Medulla oblongata (tissue), 1 donor: ENCODE measurements around the gene WHAMM.
"Not testable (repeated sequence)": the region's sequence is repeated elsewhere in the genome, so short reads cannot be mapped to it uniquely, and the experiment has no call there.

ENCODE experiments used
- DNase-seq: peaks from one replicate; pipeline ENCODE4 v3.0.0-alpha.2; 2015; ENCODE audit errors: extremely low spot score

WHAMM gene

GRCh38 chr15:82865981-82866380 lies 56.6 kb downstream of the WHAMM start:
- DNase-seq, result not testable (repeated sequence)

DNA sequence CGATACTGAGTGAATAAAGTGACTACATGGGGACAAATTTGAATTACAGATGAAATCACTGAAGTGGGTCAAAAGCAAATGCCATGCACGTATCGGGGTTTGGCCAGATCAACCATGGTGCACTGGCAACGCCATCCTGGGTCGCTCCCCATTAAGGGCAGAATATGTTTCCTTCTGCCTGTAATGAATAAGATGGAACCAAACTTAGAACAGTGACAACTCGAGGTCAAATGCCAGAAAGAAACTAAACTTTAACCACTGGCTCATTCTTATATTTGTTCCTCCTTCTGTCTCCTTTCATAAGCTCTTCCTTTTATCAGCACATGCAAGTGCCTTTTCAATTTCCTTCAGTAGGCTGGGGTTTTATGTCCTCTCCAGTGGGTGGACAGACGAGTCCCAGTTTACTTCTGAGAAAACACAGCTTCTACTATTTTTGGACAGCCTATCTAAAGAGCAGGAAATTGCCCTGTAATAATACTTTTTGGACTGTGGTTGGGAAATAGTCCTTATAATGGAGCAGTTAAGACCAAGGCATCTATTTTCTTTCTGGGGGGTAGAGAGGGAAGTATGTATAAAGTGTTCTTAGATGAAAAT lies 61.4 kb downstream of the WHAMM start:
- DNase-seq, result no peak

- no peak for DNase-seq
These were observed 61.9 kb downstream of the WHAMM start for GRCh38 chr15:82871358-82871757.

- DNase-seq, result no peak
These were observed 62.5 kb downstream of the WHAMM start for GRCh38 chr15:82871832-82872484.

- DNase-seq, result no peak
These were observed 63.7 kb downstream of the WHAMM start for GRCh38 chr15:82873000-82873680.

GRCh38 chr15:82874267-82874666 lies 64.8 kb downstream of the WHAMM start:
- DNase-seq, result no peak

- no peak for DNase-seq
These were observed 65.5 kb downstream of the WHAMM start for GRCh38 chr15:82874961-82875360.

DNA sequence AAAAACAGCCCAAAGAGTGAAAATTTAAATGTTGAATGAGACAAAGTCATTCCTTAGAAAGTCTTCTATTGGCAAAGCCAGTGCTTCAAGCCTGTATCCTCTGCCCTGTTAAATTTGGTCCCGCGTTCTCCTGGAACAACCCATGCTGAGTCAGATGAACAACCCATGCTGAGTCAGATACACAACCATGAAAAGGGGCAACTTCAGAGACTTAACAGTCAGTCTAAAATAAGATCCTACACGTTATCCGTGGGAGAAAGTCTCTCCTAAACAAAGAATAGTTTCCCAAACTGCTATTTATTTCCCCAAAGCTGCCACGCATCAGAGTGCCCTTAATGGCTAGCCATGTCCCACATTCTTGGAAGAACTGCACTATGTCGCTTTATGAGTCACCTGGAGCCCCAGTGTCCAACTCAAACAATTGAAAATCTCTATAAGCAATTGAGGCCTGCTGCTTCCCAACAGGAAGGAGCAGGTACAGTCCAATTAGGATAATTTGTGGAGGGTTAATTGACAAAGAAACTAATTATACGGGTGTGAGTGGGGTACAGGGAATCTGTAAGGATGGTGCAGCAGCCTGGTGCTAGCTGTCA lies 66.1 kb downstream of the WHAMM start:
- DNase-seq, result no peak

GRCh38 chr15:82877825-82878224 lies 68.4 kb downstream of the WHAMM start:
- no peak for DNase-seq

DNA sequence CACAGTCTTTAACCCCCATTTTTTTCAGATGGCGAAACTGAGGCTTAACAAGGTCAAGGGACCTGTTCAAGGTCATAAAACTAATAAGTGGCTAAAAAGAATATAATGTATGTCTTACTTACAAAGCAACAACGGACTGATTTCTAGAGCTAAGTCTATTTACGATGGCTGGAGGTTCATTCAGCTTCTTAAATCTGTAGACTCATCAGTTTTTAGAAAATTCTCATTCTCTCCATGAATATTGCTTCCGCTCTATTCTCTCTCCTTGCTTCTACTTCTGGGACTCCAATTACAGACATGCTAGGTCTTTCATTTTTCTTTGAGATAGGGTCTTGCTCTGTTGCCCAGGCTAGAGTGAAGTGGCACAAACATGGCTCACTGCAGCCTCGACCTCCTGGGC lies 68.9 kb downstream of the WHAMM start:
- no peak for DNase-seq

DNA sequence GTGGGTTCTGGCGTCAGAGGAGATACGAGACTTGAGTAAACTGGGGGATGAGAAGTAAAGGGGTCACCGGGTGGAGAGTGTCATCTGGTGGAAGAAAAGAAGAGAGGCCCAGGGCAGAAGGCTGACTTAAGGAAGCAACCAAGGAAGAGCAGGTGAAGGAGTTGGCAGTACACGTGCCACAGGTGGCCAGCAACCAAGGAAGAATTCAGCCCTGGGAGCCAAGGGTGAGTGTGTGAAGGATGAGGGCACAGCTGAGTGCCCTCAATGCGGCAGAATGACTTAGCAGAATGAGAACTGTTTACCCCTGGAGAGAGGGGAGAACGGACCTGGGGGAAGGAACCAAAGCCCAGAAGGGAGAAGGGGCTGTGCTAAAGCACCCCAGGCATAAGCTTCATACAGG lies 71.3 kb downstream of the WHAMM start:
- DNase-seq, result no peak

- no peak for DNase-seq
These were observed 72.3 kb downstream of the WHAMM start for GRCh38 chr15:82881747-82882146.

- DNase-seq, result no peak
These were observed 73.0 kb downstream of the WHAMM start for GRCh38 chr15:82882273-82882928.
